ENCODE data around the gene ZBTB39.

ZBTB39 gene

DNA sequence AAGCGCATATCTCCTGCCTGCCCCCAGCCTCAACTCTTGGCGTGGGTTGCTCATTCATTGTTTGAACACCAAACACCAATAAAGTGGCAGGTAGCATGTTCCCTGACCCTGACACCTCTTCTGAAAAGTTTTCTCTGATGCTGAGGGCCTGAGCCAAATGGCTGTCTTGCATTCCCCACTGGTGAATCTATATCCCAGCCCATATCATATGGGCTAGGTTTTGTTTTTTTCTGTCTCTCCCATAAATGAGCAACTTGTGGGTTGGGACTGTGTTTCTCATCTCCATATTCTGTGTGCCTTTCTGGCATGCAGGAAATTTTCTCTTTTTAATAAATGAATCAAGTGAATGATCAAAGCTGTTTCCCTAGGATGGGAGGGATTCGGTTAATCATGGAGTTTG is 38.5 kb upstream of the ZBTB39 start:
- Histone ChIP-seq H3K36me3 (ENCODE audit: insufficient read depth, low read length) (no peaks in the 10 kb centered on the region), H3K27me3 (ENCODE audit: insufficient read depth, low read length) (no peaks in the 10 kb centered on the region), H3K4me1 (ENCODE audit: insufficient read depth, low read length) (no peaks in the 10 kb centered on the region), H3K4me3 (ENCODE audit: low read length) (no peak overlapping the region), H2AFZ (ENCODE audit: low read depth, low read length) (no peak overlapping the region), H3K9me3 (ENCODE audit: low read length) (no peaks in the 10 kb centered on the region)

DNA sequence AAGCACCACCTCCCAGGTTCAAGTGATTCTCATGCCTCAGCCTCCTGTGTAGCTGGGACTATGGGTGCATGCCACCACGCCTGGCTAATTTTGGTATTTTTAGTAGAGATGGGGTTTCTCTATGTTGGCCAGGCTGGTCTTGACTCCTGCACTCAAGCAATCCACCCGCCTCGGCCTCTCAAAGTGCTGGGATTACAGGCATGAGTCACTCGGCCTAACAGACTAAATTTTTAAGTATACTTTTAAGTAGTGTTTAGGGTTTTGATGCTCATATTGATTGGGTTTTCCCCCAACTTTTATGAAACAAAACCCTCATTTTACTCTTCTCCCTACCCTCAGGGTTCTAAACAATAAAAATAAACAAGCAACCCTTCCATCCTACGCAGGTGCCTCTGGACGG is 38.1 kb upstream of the ZBTB39 start:
- H3K4me3 ChIP-seq (ENCODE audit: low read length) = no peak overlapping the region
- no peaks in the 10 kb centered on the region for H3K36me3 ChIP-seq (ENCODE audit: insufficient read depth, low read length)
- H2AFZ ChIP-seq (ENCODE audit: low read depth, low read length) = no peak overlapping the region
- no peaks in the 10 kb centered on the region for H3K4me1 ChIP-seq (ENCODE audit: insufficient read depth, low read length)
- H3K27me3 ChIP-seq (ENCODE audit: insufficient read depth, low read length) = no peaks in the 10 kb centered on the region
- no peaks in the 10 kb centered on the region for H3K9me3 ChIP-seq (ENCODE audit: low read length)

DNA sequence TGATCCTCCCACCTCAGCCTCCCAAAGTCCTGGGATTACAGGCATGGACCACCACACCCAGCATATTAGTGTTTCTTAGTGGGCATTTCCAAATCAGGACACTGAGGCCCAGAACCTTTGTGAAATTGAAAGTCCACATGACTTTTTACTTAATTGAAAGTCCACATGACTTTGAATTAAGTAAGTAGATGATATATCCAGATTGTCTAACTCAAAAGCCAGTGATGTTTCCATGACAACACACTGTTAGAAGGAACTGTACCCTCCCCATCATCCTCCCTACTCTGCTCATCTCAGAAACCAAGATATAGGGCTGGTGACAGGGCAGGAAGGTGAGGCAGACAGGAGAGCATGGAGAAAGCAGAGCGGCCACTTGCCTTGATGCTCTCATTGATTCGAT is 36.3 kb upstream of the ZBTB39 start:
- Histone ChIP-seq H3K27me3 (ENCODE audit: insufficient read depth, low read length) (peaks cover 6% of the 10 kb centered on the region), H3K36me3 (ENCODE audit: insufficient read depth, low read length) (no peaks in the 10 kb centered on the region), H2AFZ (ENCODE audit: low read depth, low read length) (no peak overlapping the region), H3K9me3 (ENCODE audit: low read length) (no peaks in the 10 kb centered on the region), H3K4me1 (ENCODE audit: insufficient read depth, low read length) (no peaks in the 10 kb centered on the region), H3K4me3 (ENCODE audit: low read length) (no peak overlapping the region)

DNA sequence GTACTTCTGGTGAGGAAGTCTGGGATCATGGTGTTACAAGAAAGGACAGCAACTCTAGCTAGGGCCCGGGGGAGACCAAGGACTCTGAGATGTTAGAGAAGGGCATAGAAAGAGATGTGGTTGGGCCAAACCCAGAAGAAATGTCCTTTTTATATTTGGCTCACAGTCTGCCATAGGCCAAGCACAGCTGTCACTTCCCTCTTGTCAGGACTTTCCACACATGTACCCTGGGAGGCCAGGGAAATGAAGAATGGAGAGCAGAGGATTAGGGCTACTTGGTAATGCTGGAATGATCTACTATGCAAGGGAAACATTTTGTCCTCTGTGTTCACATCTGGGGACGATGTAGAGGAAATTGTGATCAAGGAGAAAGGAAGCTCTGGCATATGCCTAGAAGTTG is 34.4 kb upstream of the ZBTB39 start:
- H3K27me3 ChIP-seq (ENCODE audit: insufficient read depth, low read length) = peaks cover 8% of the 10 kb centered on the region
- H3K4me1 ChIP-seq (ENCODE audit: insufficient read depth, low read length) = no peaks in the 10 kb centered on the region
- no peak overlapping the region for H2AFZ ChIP-seq (ENCODE audit: low read depth, low read length)
- no peaks in the 10 kb centered on the region for H3K36me3 ChIP-seq (ENCODE audit: insufficient read depth, low read length)
- no peak overlapping the region for H3K4me3 ChIP-seq (ENCODE audit: low read length)
- H3K9me3 ChIP-seq (ENCODE audit: low read length) = no peaks in the 10 kb centered on the region

DNA sequence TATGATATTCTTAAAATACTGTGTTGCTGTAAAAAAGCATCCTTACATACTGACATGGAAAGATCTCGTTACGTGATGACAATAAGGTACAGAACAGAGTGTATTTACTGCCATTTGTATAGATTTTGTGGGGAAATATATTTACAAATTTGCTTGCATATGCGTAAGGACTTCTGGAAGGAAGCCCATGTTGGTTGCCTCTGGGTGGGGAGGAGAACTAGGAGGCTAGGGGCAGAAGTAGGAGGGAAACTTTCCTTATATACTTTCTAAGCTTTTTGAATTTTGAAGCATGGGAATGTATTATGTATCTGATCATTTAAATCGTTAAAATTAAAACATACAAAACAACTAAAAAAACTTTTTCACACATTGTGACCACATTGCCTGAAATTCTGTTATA is 33.9 kb upstream of the ZBTB39 start:
- Histone ChIP-seq H3K27me3 (ENCODE audit: insufficient read depth, low read length) (peaks cover 13% of the 10 kb centered on the region), H2AFZ (ENCODE audit: low read depth, low read length) (no peak overlapping the region), H3K4me3 (ENCODE audit: low read length) (no peak overlapping the region), H3K9me3 (ENCODE audit: low read length) (no peaks in the 10 kb centered on the region), H3K4me1 (ENCODE audit: insufficient read depth, low read length) (no peaks in the 10 kb centered on the region), H3K36me3 (ENCODE audit: insufficient read depth, low read length) (no peaks in the 10 kb centered on the region)

DNA sequence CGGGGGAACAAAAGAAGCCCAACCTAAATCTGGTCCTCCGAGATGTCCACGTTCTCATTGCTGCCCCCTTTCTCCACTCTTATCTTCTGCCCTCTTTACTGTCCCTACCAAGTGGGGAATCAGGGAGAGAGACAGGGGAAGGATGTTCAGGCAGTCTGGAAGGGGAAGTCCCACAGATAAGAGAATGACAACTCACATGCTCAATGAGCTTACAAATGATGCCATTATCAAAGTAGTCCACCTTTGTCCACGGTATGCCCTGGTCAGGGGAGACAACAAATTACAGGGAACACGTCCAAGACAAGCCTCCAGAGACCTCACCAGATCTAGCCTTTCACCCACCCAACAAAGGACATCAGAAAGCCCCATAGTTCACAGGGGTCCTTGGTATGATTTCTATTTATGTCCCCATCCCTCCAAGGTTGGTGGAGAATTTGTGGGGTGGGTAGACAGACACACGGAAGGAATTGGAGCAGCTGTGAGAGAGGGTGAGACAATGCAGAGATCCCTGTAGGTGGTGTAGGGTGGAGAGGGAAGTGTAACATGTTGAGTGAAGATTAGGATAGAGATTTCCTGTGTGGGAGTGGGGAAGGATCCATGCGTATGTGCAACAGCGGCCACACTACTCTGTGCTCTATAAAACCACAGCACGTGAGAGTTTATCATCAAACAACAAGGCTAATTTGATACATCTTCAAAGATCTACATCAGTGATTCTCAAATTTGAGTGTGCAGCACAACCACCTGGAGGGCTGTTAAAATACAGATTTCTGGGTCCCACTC is 32.9 kb upstream of the ZBTB39 start:
- Histone ChIP-seq H3K9me3 (ENCODE audit: low read length) (no peaks in the 10 kb centered on the region), H3K27me3 (ENCODE audit: insufficient read depth, low read length) (peaks cover 13% of the 10 kb centered on the region), H3K36me3 (ENCODE audit: insufficient read depth, low read length) (no peaks in the 10 kb centered on the region), H3K4me3 (ENCODE audit: low read length) (no peak overlapping the region), H3K4me1 (ENCODE audit: insufficient read depth, low read length) (no peaks in the 10 kb centered on the region), H2AFZ (ENCODE audit: low read depth, low read length) (no peak overlapping the region)

DNA sequence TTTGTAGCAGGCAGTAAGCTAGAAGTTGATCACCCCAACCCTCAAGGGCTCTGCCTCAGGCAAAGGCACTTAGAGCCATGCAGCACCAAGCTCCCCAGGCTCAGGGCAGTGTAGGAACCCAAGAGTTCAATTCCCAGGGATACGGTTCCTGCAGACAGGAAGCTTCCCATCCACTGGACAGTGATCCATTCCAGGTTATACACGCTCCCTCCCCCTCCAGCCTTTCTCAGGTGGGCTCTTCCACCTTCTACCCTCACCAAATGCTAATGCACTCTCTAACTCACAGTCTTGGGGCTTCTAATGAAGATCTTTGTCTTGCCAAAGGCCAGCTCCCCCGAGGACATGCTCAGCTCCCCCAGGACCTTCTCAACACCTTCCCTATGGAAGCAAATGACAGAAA is 30.9 kb upstream of the ZBTB39 start:
- Histone ChIP-seq H3K4me1 (ENCODE audit: insufficient read depth, low read length) (no peaks in the 10 kb centered on the region), H3K9me3 (ENCODE audit: low read length) (no peaks in the 10 kb centered on the region), H2AFZ (ENCODE audit: low read depth, low read length) (no peak overlapping the region), H3K36me3 (ENCODE audit: insufficient read depth, low read length) (no peaks in the 10 kb centered on the region), H3K4me3 (ENCODE audit: low read length) (no peak overlapping the region), H3K27me3 (ENCODE audit: insufficient read depth, low read length) (peaks cover 13% of the 10 kb centered on the region)

DNA sequence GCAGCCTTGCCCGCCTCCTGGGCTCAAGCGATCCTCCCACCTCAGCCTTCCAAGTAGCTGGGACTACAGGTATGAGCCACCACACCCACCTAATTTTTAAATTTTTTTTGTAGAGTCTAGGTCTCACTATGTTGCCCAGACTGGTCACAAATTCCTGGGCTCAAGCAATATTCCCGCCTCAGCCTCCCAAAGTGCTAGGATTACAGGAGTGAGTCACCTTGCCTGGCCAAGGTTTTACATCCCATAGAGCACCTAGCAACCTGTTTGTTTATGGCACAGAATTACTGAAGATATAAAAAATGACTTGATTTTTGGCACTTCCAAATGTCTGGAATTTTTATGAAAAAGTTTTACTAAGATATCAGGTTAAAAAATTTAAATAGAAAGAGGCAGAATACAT is 27.1 kb upstream of the ZBTB39 start:
- H3K36me3 ChIP-seq (ENCODE audit: insufficient read depth, low read length) = no peaks in the 10 kb centered on the region
- peaks cover 6% of the 10 kb centered on the region for H3K27me3 ChIP-seq (ENCODE audit: insufficient read depth, low read length)
- peaks cover 9% of the 10 kb centered on the region for H3K4me1 ChIP-seq (ENCODE audit: insufficient read depth, low read length)
- no peaks in the 10 kb centered on the region for H3K9me3 ChIP-seq (ENCODE audit: low read length)
- no peak overlapping the region for H2AFZ ChIP-seq (ENCODE audit: low read depth, low read length)
- no peak overlapping the region for H3K4me3 ChIP-seq (ENCODE audit: low read length)

DNA sequence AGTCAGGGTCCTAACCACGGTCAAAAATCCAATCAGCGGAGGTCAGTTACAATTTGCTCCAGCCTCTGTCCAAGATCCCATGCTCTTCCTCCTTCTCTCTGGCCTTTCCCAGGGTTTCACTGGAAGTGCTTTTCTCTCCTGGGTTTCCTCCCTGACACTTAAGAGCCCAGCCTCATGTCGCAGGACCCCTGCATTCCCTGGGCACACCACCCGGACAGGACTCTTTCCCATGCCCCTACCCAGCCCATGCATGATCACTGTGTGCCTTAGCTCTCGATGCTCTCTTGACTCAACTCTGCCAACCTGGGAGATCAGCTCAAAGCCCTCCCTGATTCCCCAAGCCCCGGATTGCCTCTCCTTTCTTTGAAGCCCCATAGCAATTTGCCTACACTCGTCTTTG is 25.4 kb upstream of the ZBTB39 start:
- Histone ChIP-seq H3K27me3 (ENCODE audit: insufficient read depth, low read length) (peaks cover 16% of the 10 kb centered on the region), H2AFZ (ENCODE audit: low read depth, low read length) (peak overlapping the region; percentile 33), H3K4me1 (ENCODE audit: insufficient read depth, low read length) (peaks cover 9% of the 10 kb centered on the region), H3K4me3 (ENCODE audit: low read length) (no peak overlapping the region), H3K36me3 (ENCODE audit: insufficient read depth, low read length) (no peaks in the 10 kb centered on the region), H3K9me3 (ENCODE audit: low read length) (no peaks in the 10 kb centered on the region)

DNA sequence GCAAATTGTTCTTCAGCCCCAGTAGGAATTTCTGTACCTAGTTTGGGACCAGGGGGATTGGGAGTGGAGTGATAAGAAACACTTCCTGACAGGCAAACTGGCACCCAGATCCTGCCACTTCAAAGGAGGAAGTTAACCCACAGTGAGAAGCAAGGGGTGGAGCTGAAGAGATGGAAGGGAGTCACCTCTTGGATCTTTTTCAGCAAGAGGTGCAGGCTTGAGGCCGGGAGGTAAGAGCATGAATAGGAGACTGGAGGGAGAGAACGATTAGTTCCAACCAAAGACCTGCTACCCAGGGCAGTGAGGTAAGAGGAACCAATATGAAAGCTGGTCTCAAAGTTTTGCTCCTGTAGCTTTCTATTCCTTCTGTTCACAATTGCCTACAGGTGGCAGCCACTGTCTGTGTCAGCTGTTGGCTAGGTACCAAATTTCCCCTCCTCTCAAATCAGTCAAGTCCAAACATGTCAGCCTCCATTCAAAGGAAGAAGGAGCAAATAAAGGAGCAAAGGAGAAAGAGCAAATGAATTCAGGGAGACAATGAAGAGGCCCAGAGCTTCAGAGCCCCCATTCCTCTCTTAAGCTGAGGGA is 24.9 kb upstream of the ZBTB39 start:
- H3K27me3 ChIP-seq (ENCODE audit: insufficient read depth, low read length) = peaks cover 22% of the 10 kb centered on the region
- peak overlapping the region; percentile 33 for H2AFZ ChIP-seq (ENCODE audit: low read depth, low read length)
- no peaks in the 10 kb centered on the region for H3K9me3 ChIP-seq (ENCODE audit: low read length)
- peaks cover 9% of the 10 kb centered on the region for H3K4me1 ChIP-seq (ENCODE audit: insufficient read depth, low read length)
- no peak overlapping the region for H3K4me3 ChIP-seq (ENCODE audit: low read length)
- H3K36me3 ChIP-seq (ENCODE audit: insufficient read depth, low read length) = no peaks in the 10 kb centered on the region

DNA sequence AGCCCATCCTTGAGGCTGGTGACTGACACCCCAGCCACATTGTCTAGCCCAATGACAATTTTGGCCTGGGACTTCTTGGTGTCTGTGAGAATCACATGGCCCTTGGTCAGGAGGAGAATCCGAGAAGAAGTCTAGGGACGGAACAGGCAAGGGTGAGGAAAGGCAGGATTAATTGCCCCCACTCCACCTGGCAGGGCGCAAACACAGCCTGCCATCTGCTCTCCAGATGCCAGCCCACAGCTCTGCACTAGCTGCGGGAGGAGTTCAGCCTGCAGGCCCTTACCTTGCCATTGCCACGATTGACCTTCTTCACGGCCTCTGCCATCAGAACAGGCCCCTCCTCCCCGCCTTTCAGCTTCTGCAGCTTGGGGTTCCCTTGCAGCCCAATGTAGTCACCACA is 23.1 kb upstream of the ZBTB39 start:
- Histone ChIP-seq H3K4me1 (ENCODE audit: insufficient read depth, low read length) (peaks cover 9% of the 10 kb centered on the region), H3K9me3 (ENCODE audit: low read length) (no peaks in the 10 kb centered on the region), H3K4me3 (ENCODE audit: low read length) (no peak overlapping the region), H3K27me3 (ENCODE audit: insufficient read depth, low read length) (peaks cover 21% of the 10 kb centered on the region), H3K36me3 (ENCODE audit: insufficient read depth, low read length) (no peaks in the 10 kb centered on the region), H2AFZ (ENCODE audit: low read depth, low read length) (no peak overlapping the region)

DNA sequence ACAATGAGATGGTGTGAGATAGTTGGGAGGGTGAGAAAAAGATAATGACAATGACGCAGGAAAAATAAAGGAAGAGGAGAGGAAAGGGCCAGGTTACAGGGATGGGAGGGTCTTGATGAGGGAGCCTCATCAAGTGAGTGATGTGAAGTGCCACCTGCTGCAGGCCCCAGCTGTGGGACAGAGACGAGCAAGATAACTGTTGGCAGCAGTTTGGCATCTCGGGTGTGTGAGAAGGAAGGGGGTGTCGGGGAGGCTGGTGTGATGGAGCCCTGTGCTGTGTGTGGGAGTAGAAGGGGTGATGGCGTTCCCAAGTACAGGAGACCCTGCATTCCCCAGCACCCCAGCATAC is 21.4 kb upstream of the ZBTB39 start:
- H3K27me3 ChIP-seq (ENCODE audit: insufficient read depth, low read length) = peaks cover 25% of the 10 kb centered on the region
- no peaks in the 10 kb centered on the region for H3K36me3 ChIP-seq (ENCODE audit: insufficient read depth, low read length)
- no peak overlapping the region for H2AFZ ChIP-seq (ENCODE audit: low read depth, low read length)
- H3K4me3 ChIP-seq (ENCODE audit: low read length) = no peak overlapping the region
- peaks cover 9% of the 10 kb centered on the region for H3K4me1 ChIP-seq (ENCODE audit: insufficient read depth, low read length)
- H3K9me3 ChIP-seq (ENCODE audit: low read length) = no peaks in the 10 kb centered on the region

DNA sequence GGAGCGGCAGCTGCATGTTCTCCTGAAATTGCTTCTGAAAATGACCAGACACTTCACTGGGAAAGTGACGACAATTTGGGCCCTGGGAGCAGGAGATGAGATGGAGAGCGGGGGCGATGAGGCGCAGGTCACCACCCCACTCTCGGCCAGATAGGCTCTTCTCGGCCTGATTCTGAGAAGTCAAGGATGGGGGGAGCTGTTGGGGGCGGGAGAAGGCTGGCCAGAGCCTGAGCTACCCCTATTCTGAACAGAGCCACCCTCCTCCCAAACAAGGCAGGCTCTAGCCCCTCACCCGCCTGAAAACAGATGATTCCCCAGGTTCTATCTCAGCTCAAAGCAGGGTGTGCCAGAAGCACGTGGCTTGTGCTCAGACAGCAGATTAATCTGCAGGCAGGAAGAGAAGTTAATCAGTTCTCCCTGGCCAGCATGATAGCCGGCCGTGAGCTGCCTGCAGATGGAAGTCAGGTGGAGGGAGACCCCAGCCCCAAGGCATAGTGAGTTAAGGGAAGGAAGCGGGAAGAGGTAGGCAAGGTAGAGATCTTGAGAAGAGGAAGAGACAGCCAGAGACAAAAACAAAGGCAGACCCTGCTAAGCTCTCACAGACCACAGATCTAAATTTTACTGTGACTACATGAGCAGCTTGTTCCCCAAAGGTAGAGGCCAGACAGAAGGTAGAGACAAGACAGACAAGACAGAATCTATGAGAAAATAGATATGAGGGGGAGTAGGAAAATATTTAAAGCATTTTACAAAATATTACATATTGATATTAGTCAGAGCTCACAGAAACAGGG is 20.9 kb upstream of the ZBTB39 start:
- no peak overlapping the region for H2AFZ ChIP-seq (ENCODE audit: low read depth, low read length)
- no peaks in the 10 kb centered on the region for H3K9me3 ChIP-seq (ENCODE audit: low read length)
- peaks cover 9% of the 10 kb centered on the region for H3K4me1 ChIP-seq (ENCODE audit: insufficient read depth, low read length)
- peaks cover 25% of the 10 kb centered on the region for H3K27me3 ChIP-seq (ENCODE audit: insufficient read depth, low read length)
- no peaks in the 10 kb centered on the region for H3K36me3 ChIP-seq (ENCODE audit: insufficient read depth, low read length)
- H3K4me3 ChIP-seq (ENCODE audit: low read length) = no peak overlapping the region
